PC-3 (cell line): Measurements from ENCODE around the gene KCNT2.

Experiments
- EZH2 ChIP-seq: fragments of 300-600 bp; sonication (generic); IDR thresholded peaks from one replicate; pipeline ENCODE4 v1.6.1; 2017; ENCODE audit warnings: antibody characterized with exemption, mild to moderate bottlenecking, low read length; ENCODE audit not compliant: unreplicated experiment
- EZH2phosphoT487 ChIP-seq: fragments of 300-600 bp; sonication (generic); IDR thresholded peaks from 2 replicates; pipeline ENCODE4 v1.6.1; 2018; ENCODE audit warnings: mild to moderate bottlenecking, antibody characterized with exemption, low read length, borderline replicate concordance
- TF ChIP-seq, protein P1 (sequence below): fragments of 300-600 bp; sonication (generic); conservative IDR thresholded peaks from 2 replicates; pipeline ENCODE4 v1.5.1; 2017; ENCODE audit warnings: antibody characterized with exemption, low read depth, mild to moderate bottlenecking, low read length

DNA sequence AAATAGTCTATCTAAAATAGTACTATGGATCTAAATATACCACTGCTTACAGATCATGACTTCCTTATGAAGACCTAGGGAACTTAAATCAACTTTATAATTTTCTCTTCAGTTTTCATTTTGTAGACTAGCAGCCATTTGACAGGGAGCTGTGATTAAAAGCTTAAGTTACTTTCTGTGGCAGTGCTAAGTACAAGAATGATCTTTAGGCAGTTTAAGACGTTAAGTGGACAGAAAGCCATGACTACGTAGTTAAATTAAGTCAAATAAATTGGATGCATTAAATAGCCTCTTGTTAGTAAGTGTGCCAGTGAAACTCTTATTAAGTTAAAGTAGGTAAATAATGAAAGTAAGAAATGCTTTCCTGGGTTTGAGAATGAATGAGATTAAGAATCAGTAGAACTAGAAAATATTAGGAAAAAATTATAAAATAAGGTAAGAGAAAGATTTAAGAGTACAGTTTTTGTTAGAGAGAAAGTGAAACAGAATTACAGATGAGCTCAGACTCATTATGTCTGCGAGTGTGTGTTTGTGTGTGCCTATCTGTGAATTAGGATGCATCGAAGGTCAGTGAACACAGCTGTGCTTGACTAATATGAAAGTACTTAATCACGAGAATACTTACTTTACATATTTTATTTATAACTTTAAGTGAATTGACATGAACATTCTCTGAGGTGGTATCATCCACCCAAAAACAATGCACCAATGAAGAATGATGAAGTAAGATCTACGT, 336.9 kb downstream of the KCNT2 start:
- TF ChIP-seq, protein P1, sequence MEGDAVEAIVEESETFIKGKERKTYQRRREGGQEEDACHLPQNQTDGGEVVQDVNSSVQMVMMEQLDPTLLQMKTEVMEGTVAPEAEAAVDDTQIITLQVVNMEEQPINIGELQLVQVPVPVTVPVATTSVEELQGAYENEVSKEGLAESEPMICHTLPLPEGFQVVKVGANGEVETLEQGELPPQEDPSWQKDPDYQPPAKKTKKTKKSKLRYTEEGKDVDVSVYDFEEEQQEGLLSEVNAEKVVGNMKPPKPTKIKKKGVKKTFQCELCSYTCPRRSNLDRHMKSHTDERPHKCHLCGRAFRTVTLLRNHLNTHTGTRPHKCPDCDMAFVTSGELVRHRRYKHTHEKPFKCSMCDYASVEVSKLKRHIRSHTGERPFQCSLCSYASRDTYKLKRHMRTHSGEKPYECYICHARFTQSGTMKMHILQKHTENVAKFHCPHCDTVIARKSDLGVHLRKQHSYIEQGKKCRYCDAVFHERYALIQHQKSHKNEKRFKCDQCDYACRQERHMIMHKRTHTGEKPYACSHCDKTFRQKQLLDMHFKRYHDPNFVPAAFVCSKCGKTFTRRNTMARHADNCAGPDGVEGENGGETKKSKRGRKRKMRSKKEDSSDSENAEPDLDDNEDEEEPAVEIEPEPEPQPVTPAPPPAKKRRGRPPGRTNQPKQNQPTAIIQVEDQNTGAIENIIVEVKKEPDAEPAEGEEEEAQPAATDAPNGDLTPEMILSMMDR, result no peak
- TF ChIP-seq EZH2 (no peak), EZH2phosphoT487 (no peak)
